MCF 10A (cell line): ENCODE data around the gene CDKL5. TPM values are rescaled to one million over a fixed set of nuclear protein-coding genes. Genes with fewer than 3 reads are reported as not detected.
A peak's percentile ranks its signal among the peaks of the same experiment; 100 is the strongest.

Experiments used
- BruUV-seq: library from RNA; stranded (reverse); fragments of 400-500 nt; replicated peaks from 2 replicates; lab custom pipeline; 2021; lab: Mats Ljungman, UMichigan
- CTCF ChIA-PET: fragments of 300-600 bp; sonication (Branson Sonifier 250); formaldehyde crosslinking; extraction: SDS; loops from one replicate; lab custom pipeline; 2021; ENCODE audit warnings: antibody characterized with exemption, inconsistent platforms; lab: Yijun Ruan, JAX
- POLR2A ChIA-PET: fragments of 300-600, 350-650 bp; sonication (Branson Sonifier 250); formaldehyde crosslinking; extraction: SDS; loops from one replicate; lab custom pipeline; 2020; ENCODE audit warnings: antibody characterized with exemption, inconsistent platforms; lab: Yijun Ruan, JAX
- DNase-seq: peaks from one replicate; pipeline ENCODE4 v3.0.0-alpha.2; 2018; ENCODE audit not compliant: unreplicated experiment
- H3K27ac Mint-ChIP-seq: one replicate; pipeline ENCODE4 v1.8.0; 2022; ENCODE audit warnings: mild to moderate bottlenecking, low read depth, mixed read lengths; ENCODE audit not compliant: unreplicated experiment
- H3K27me3 Mint-ChIP-seq: one replicate; pipeline ENCODE4 v1.8.0; 2022; ENCODE audit warnings: mixed read lengths; ENCODE audit not compliant: insufficient read depth, unreplicated experiment
- H3K36me3 Mint-ChIP-seq: one replicate; pipeline ENCODE4 v1.8.0; 2022; ENCODE audit warnings: mild to moderate bottlenecking, moderate library complexity, mixed read lengths; ENCODE audit not compliant: insufficient read depth, unreplicated experiment
- H3K4me1 Mint-ChIP-seq: one replicate; pipeline ENCODE4 v1.8.0; 2022; ENCODE audit warnings: mixed read lengths; ENCODE audit not compliant: insufficient read depth, unreplicated experiment
- H3K4me3 Mint-ChIP-seq: one replicate; pipeline ENCODE4 v1.8.0; 2022; ENCODE audit warnings: mild to moderate bottlenecking, moderate library complexity, mixed read lengths; ENCODE audit not compliant: unreplicated experiment
- H3K9me3 Mint-ChIP-seq: one replicate; pipeline ENCODE4 v1.8.0; 2022; ENCODE audit warnings: mixed read lengths; ENCODE audit not compliant: unreplicated experiment
- CTCF ChIP-seq: fragments of 200-600 bp; IDR thresholded peaks from one replicate; pipeline ENCODE4 v1.8.0; 2022; ENCODE audit warnings: antibody characterized with exemption, mild to moderate bottlenecking; ENCODE audit not compliant: unreplicated experiment
- intact Hi-C: fragments of 100-400 bp; cut with micrococcal nuclease; formaldehyde crosslinking; loops from 2 replicates; pipeline ENCODE4 v1.14.1; 2022
- total RNA-seq: library from RNA; stranded (reverse); gene quantifications from 2 replicates; pipeline ENCODE4 v1.2.3, GENCODE V29; 2022

Gene CDKL5
- total RNA-seq, 1 experiment from 2014 or later, result 8.2 TPM

DNA sequence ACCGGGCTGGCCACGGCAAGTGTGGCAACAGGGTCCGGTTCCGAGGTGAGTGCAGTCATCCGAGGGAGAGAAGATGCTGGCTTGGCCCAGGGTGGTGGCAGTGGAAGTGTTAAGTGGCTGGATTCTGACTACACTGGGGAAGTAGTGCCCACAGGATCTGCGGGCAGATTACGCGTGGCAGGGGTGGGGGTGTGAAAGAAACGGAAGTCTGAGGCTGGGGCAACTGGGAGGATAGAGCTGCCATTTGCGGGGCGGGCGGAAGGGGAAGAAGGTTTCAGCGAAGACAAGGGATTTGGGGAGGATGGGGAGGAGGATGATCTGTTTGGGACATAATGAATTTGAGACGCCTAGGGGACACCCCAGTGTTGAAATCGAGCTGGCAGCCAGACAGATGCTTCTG lies 241.2 kb downstream of the CDKL5 start:
- no peak for DNase-seq
- POLR2A ChIA-PET, result no interaction called here
- BruUV-seq, result no TSS peak
- Mint-ChIP-seq H3K36me3 (no peaks in the 10 kb centered on the region), H3K9me3 (peaks cover 7% of the 10 kb centered on the region), H3K4me1 (no peaks in the 10 kb centered on the region), H3K4me3 (no peak overlapping the region), H3K27ac (no peak overlapping the region), H3K27me3 (no peaks in the 10 kb centered on the region)
- CTCF ChIA-PET, result interaction anchor here (1.9 kb wide), 1 partner anchor 10 kb away, joined by 6 read pairs; no protein-coding TSS in a partner anchor
- intact Hi-C loops, result no loop called here
- no peak for TF ChIP-seq CTCF

GRCh38 chrX:18668071-18668835 lies 242.8 kb downstream of the CDKL5 start:
- Mint-ChIP-seq H3K27me3 (no peaks in the 10 kb centered on the region), H3K36me3 (no peaks in the 10 kb centered on the region), H3K27ac (no peak overlapping the region), H3K4me1 (no peaks in the 10 kb centered on the region), H3K4me3 (no peak overlapping the region), H3K9me3 (peaks cover 7% of the 10 kb centered on the region)
- intact Hi-C loops, result no loop called here
- ChIA-PET CTCF (interaction anchor here (0.6 kb wide), 1 partner anchor 8 kb away, joined by 3 read pairs; no protein-coding TSS in a partner anchor), POLR2A (no interaction called here)
- DNase-seq, result no peak
- no peak for TF ChIP-seq CTCF
- BruUV-seq, result no TSS peak

GRCh38 chrX:18672008-18672407 lies 246.6 kb downstream of the CDKL5 start, which contains the start of gene RS1:
RS1 (minus strand) TSS chrX:18672108; CDS start chrX:18672068, 40 bp downstream.
- no peak for TF ChIP-seq CTCF
- CTCF ChIA-PET, result no interaction called here
- no peaks in the 10 kb centered on the region for H3K27me3 Mint-ChIP-seq
- DNase-seq, result no peak
- H3K9me3 Mint-ChIP-seq, result no peaks in the 10 kb centered on the region
- no peak within 1 kb of the TSS for H3K27ac Mint-ChIP-seq
- H3K4me1 Mint-ChIP-seq, result no peaks in the 10 kb centered on the region
- no TSS peak for BruUV-seq
- no peak within 1 kb of the TSS for H3K4me3 Mint-ChIP-seq
- H3K36me3 Mint-ChIP-seq, result peaks cover 9% of the 10 kb centered on the region
- intact Hi-C loops, result loop anchor here (10.0 kb wide), 1 partner anchor 213 kb away; no protein-coding TSS in a partner anchor
- POLR2A ChIA-PET, result no interaction called here

GRCh38 chrX:18674417-18674787 lies 249.0 kb downstream of the CDKL5 start:
- POLR2A ChIA-PET, result no interaction called here
- no peak for DNase-seq
- BruUV-seq, result no TSS peak
- CTCF ChIA-PET, result no interaction called here
- Mint-ChIP-seq H3K9me3 (peaks cover 8% of the 10 kb centered on the region), H3K4me1 (no peaks in the 10 kb centered on the region), H3K36me3 (peaks cover 9% of the 10 kb centered on the region), H3K27me3 (no peaks in the 10 kb centered on the region), H3K27ac (no peak overlapping the region), H3K4me3 (peak overlapping the region; percentile 52)
- no peak for TF ChIP-seq CTCF
- intact Hi-C loops, result loop anchor here (10.0 kb wide), 1 partner anchor 210 kb away; no protein-coding TSS in a partner anchor
